Neuron (in vitro differentiated cells): ENCODE results near the gene UST.

Experiments used
- H2AFZ ChIP-seq: one replicate; pipeline ENCODE4 v1.6.1; 2013; ENCODE audit warnings: low read depth, mild to moderate bottlenecking, inconsistent platforms, low read length, moderate library complexity
- H3K27me3 ChIP-seq: one replicate; pipeline ENCODE4 v1.6.1; 2013; ENCODE audit warnings: low read length; ENCODE audit not compliant: insufficient read depth
- H3K36me3 ChIP-seq: one replicate; pipeline ENCODE4 v1.6.1; 2013; ENCODE audit warnings: low read length; ENCODE audit not compliant: insufficient read depth
- H3K4me1 ChIP-seq: one replicate; pipeline ENCODE4 v1.6.1; 2013; ENCODE audit warnings: low read length; ENCODE audit not compliant: insufficient read depth
- H3K4me3 ChIP-seq: 2 replicates; pipeline ENCODE4 v1.5.1; 2013; ENCODE audit warnings: mild to moderate bottlenecking, low read length, moderate library complexity
- H3K9me3 ChIP-seq: one replicate; pipeline ENCODE4 v1.6.1; 2013; ENCODE audit warnings: low read length

UST gene

DNA sequence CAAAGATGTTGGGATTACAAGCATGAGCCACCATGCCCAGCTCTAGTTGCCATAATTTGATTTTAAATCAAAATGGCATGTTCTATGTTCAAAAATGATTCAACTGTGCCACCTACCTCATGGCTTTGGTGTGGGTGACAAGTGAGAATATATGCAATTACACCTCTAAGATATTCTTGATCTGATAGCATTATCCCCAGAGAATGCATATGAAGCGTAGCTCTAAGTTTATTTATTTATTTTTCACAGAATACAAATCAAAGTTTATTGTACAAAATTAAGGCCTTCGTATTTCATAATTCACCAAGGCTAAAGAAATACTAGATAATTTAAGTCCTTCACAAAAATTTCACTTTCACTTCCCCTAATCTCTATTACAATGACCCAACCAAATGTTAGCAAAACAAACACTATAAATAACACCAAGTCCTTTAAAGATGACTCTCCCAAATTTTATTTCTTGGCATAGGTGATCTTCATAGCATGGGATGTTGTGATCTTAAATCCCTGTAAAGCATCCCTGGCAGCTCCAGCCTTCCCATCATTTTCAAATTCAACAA is 364.8 kb downstream of the UST start:
- H2AFZ ChIP-seq: no peak overlapping the region
- H3K27me3 ChIP-seq: no peaks in the 10 kb centered on the region
- peaks cover 3% of the 10 kb centered on the region for H3K9me3 ChIP-seq
- peaks cover 10% of the 10 kb centered on the region for H3K4me1 ChIP-seq
- no peaks in the 10 kb centered on the region for H3K36me3 ChIP-seq
- H3K4me3 ChIP-seq: no peak overlapping the region

DNA sequence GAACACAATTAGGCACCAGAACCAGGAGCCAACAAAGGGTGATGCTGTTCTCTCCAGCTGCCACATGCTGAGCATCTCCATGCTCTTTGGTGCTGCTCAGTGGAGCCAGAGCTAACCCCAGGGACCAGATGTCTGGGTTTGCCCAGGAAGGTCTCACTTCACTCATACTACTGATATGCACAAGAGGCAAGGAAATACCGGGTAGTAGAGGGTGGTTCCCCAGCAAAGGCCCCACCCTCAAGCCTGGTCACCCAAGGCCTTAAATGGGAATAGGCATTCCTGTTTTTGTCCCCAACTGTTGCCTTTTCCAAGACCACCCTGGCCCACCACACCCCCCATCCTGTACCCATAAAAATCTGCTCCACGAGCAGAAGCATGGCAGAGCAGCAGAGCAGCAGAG is 366.1 kb downstream of the UST start:
- Histone ChIP-seq H3K9me3 (peaks cover 3% of the 10 kb centered on the region), H3K4me1 (peaks cover 4% of the 10 kb centered on the region), H2AFZ (no peak overlapping the region), H3K36me3 (no peaks in the 10 kb centered on the region), H3K27me3 (no peaks in the 10 kb centered on the region), H3K4me3 (no peak overlapping the region)

DNA sequence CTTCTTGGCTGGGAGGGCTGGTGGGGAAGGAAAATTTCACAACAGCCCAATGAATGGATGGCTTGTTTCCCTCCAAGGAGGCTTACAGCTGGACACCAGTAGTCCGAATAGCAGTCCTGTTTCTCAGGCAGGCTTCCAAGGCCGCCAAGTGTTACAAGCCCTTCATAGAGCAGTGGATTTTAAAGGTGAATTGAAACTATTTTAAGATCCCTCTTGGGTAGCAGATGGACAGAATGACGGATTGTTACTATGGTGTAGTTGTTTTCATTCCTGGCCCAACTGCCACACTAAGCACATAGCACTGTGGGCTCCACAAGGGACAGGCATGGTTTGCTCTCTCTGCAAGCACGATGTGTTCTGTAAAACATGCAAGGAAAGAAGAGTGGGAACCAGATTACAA is 367.3 kb downstream of the UST start:
- Histone ChIP-seq H3K4me1 (no peaks in the 10 kb centered on the region), H2AFZ (no peak overlapping the region), H3K27me3 (no peaks in the 10 kb centered on the region), H3K36me3 (no peaks in the 10 kb centered on the region), H3K9me3 (peaks cover 3% of the 10 kb centered on the region), H3K4me3 (no peak overlapping the region)

DNA sequence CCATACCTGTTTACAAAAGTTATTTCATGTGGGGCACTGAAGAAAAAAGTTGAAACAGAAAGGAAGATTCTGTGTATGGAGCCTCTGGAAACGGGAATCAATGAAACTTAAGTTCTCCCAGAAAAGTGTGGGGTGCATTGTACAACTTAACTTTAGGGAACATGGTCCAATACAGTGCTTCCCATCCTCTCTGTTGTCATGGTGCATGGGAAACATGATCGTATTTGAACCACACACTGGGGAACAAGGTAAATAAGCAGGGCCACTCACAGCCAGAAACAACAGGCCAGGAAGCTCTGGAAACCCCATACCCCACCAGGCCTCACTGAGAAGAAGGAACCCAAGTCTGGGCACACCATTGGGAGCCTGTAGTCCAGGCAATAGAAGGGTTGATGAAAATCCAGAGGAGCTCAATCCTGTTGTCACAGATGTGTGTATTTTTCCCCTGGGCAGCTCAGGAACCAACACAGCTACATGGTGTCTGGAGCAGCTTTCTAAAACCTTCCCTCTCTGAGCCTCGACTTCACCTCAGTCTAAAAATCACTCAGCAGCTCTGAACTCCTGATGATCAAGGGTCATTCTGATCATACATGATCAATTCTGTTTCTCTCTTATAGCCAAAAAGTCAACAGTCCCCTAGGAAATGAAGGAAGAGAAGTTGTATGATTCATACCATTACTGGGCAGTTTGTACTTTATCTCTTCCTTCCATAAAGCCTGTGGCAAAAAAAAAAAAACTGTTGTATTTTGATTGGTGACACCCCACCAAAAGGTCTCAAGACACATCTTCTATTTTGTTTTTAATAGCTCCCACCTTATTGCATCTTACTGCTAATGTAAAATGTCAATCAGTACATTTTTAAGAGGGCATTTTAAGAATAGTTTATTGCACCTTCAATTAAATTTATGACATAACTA is 372.2 kb downstream of the UST start:
- H3K36me3 ChIP-seq: no peaks in the 10 kb centered on the region
- H3K9me3 ChIP-seq: peaks cover 1% of the 10 kb centered on the region
- H3K4me1 ChIP-seq: no peaks in the 10 kb centered on the region
- H3K27me3 ChIP-seq: no peaks in the 10 kb centered on the region
- H3K4me3 ChIP-seq: no peak overlapping the region
- no peak overlapping the region for H2AFZ ChIP-seq

DNA sequence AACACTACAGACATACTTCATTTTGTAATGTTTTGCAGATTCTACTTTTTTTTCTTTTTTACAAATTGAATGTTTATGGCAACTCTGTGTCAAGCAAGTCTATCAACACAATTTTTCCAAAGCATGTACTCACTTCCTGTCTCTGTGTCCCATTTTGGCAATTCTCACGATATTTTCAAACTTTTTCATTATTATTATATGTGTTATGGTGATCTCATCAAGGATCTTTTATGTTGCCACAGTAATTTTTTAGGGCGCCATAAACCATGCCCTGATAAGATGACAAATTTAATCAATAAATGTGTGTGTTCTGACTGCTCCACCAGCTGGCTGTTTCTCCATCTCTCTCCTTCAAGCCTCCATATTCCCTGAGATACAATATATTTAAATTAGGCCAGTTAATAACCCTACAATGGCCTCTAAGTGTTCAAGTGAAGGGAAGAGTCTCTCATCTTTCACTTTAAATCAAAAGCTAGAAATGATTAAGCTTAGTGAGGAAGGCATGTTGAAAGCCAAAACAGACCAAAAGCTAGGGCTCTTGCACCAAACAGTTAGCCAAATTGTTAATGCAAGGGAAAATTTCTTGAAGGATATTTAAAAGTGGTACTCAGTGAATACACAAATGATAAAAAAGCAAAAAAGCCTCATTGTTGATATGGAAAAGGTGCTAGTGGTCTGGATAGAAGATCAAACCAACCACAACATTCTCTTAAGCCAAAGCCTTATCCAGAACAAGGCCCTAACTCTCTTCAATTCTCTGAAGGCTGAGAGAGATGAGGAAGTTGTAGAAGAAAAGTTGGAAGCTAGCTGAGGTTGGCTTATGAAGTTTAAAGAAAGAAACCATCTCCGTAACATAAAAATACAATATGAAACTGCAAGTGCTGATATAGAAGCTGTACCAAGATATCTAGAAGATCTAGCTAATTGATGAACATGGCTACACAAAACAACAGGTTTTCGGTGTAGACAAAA is 376.3 kb downstream of the UST start:
- peaks cover 1% of the 10 kb centered on the region for H3K9me3 ChIP-seq
- H3K27me3 ChIP-seq: no peaks in the 10 kb centered on the region
- no peaks in the 10 kb centered on the region for H3K36me3 ChIP-seq
- no peaks in the 10 kb centered on the region for H3K4me1 ChIP-seq
- H3K4me3 ChIP-seq: no peak overlapping the region
- H2AFZ ChIP-seq: no peak overlapping the region

DNA sequence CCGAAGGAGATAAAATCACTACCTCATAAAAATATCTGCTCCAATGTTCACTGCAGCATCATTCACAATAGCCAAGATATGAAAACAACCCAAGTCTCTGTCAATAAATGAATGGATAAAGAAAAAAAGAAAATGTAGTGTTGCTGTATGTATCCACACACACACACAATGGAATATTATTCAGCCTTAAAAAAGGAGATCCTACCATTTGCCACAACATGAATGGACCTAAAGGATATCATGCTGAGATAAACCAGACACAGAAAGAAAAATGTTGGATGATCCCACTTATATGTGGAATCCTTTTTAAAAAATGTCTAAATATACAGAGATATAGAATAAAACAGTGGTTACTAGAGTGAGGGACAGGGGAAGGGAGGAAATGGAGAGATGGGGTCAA is 378.5 kb downstream of the UST start:
- H3K4me3 ChIP-seq: no peak overlapping the region
- no peak overlapping the region for H2AFZ ChIP-seq
- H3K4me1 ChIP-seq: no peaks in the 10 kb centered on the region
- no peaks in the 10 kb centered on the region for H3K36me3 ChIP-seq
- H3K9me3 ChIP-seq: peaks cover 1% of the 10 kb centered on the region
- H3K27me3 ChIP-seq: no peaks in the 10 kb centered on the region
